ENCODE measurements around the gene CPED1. TPM values are rescaled to one million over a fixed set of nuclear protein-coding genes. Genes with fewer than 3 reads are reported as not detected.

Gene CPED1
- total RNA-seq, 1 donor, result 95.9 TPM

- no peak for TF ChIP-seq CTCF (IDR thresholded peaks at IDR 0.05; ENCODE audit: insufficient read depth, low read depth, low read length)
- no peak overlapping the region for H3K4me3 ChIP-seq (ENCODE audit: low read depth, low read length)
- DNase-seq (ENCODE audit: low read depth), result no peak
Observed at GRCh38 chr7:121261207-121261884, 272.8 kb downstream of the CPED1 start.

GRCh38 chr7:121262221-121262620 is 273.7 kb downstream of the CPED1 start:
- DNase-seq (ENCODE audit: low read depth), result peak; percentile 20
- no peak overlapping the region for H3K4me3 ChIP-seq (ENCODE audit: low read depth, low read length)
- no peak for TF ChIP-seq CTCF (IDR thresholded peaks at IDR 0.05; ENCODE audit: insufficient read depth, low read depth, low read length)

- no peak overlapping the region for H3K4me3 ChIP-seq (ENCODE audit: low read depth, low read length)
- no peak for DNase-seq (ENCODE audit: low read depth)
- TF ChIP-seq CTCF (IDR thresholded peaks at IDR 0.05; ENCODE audit: insufficient read depth, low read depth, low read length), result no peak
Observed at GRCh38 chr7:121262969-121263368, 274.5 kb downstream of the CPED1 start.

GRCh38 chr7:121266307-121266894 is 277.9 kb downstream of the CPED1 start:
- no peak overlapping the region for H3K4me3 ChIP-seq (ENCODE audit: low read depth, low read length)
- peak; percentile 33 for DNase-seq (ENCODE audit: low read depth)
- no peak for TF ChIP-seq CTCF (IDR thresholded peaks at IDR 0.05; ENCODE audit: insufficient read depth, low read depth, low read length)

GRCh38 chr7:121267612-121268011 is 279.1 kb downstream of the CPED1 start:
- peak; percentile 50 for DNase-seq (ENCODE audit: low read depth)
- no peak overlapping the region for H3K4me3 ChIP-seq (ENCODE audit: low read depth, low read length)
- no peak for TF ChIP-seq CTCF (IDR thresholded peaks at IDR 0.05; ENCODE audit: insufficient read depth, low read depth, low read length)

- H3K4me3 ChIP-seq (ENCODE audit: low read depth, low read length), result no peak overlapping the region
- TF ChIP-seq CTCF (IDR thresholded peaks at IDR 0.05; ENCODE audit: insufficient read depth, low read depth, low read length), result no peak
- no peak for DNase-seq (ENCODE audit: low read depth)
Observed at GRCh38 chr7:121269798-121270197, 281.3 kb downstream of the CPED1 start.

Measured in fibroblast of villous mesenchyme (primary cell).